GM18508 (cell line): ENCODE measurements around the gene ITPKB.

Experiments
- ATAC-seq: cut with Tn5 transposase; IDR thresholded peaks from one replicate; pipeline ENCODE4 v1.9.1; 2021; ENCODE audit warnings: moderate number of reproducible peaks; ENCODE audit not compliant: insufficient read depth, unreplicated experiment

Gene ITPKB

DNA sequence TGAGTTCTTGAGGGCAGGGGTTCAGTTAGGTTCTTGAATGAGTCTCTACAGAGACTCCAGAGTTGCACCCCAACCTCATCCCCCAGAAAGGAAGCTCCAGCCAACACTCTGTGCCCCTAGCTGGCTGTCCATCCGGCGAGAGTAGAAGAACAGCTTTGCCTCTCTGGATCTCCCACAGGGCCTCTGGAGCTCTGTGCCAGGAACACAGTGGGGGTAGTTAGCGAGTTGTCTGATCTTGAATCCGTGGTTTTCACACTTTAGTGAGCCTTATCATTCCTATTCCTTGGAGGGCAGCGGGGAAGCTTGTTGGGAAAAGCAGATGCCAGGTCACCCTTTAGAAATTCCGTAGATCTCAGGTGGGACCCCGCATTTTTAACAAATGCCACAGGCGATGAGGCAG, 145.5 kb downstream of the ITPKB start:
- ATAC-seq, result no peak

DNA sequence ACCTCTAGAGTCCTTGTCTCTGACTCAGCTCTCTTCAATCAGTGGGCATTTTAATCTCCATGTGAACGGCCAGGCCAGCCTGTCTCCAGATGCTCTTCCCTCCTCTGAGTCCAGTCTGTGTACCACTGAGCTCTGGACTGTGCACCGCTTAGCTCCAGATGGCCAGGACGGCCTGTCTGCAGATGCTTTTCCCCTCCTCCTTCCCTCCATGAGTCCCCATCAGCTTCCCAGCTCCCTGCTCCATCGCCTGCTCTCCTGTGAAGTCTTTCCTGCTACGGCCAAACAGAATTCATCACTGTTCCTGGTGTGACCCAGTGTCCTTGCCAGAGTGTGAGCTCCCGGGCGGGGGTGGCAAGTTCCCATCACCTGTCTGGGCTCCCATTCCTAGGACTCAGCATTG, 148.5 kb downstream of the ITPKB start:
- ATAC-seq, result no peak

GRCh38 chr1:226589008-226589733, 149.9 kb downstream of the ITPKB start:
- ATAC-seq, result no peak

DNA sequence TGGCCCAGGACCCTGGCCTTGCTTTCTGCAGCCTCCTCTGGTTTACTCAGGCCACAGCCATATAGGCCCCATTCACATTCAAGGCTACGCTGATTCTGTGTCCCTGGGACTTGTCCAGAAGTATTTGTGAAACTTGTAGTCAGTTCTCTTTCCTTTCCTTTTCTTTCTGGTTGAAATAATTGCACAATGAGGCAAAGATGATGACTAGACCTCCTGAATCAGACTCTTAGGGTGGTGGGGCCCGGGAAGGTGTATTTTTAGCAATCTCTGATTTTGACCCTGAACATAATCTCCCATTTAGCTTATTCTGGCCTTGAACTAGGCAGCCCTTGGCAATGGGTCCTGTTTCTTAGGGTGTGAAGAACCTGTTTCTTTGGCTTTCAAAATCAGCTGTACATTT, 150.6 kb downstream of the ITPKB start:
- ATAC-seq, result no peak

DNA sequence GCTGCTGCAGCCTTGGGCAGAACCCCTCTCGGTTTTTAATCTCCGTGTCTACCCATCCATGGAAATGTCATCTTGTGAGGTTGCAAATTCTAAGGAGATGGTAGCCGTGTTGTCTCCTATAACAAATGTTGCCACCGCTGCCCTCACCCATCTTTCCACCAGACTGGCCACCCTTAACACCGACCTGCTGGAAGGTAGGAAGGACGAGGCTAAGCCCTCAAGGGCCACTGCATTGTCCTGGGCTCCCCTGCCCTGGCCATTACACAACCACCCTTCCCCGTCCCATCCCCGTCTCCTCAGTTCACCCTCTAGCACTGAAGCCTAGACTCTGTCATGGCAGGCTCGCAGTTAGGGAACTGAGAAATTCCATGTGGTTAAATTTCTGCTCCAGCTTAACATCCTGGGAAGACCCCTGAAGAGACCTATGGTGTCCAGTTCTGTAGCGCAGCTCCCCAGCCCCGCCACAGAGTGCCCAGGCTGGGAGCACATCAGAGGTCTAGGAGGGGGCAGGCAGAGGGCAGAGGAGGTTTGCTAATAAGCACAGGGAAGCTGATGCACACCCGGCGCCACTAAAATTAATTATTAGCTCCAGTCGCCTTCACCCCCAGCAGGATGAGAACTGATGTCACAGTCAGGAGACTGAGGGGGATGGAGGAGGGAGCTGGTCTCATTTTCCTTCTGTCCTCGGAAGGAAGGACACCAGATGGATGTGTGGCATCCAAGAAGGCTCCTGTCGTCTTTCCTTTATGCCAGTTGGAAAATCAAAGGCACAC, 152.2 kb downstream of the ITPKB start:
- no peak for ATAC-seq

GRCh38 chr1:226586116-226586515, 153.0 kb downstream of the ITPKB start:
- ATAC-seq, result no peak

- no peak for ATAC-seq
Measured at GRCh38 chr1:226584164-226584563, 154.9 kb downstream of the ITPKB start.

- ATAC-seq, result no peak
Measured at GRCh38 chr1:226582966-226583365, 156.1 kb downstream of the ITPKB start.
